Lower lobe of right lung (tissue), 2 donors: Measurements from ENCODE around the gene LHFPL3. TPM values are rescaled to one million over a fixed set of nuclear protein-coding genes. Genes with fewer than 3 reads are reported as not detected.

ENCODE experiments used
- ATAC-seq, 2 donors: fragments of 200-7000 bp; cut with Tn5 transposase; one replicate each; pipeline ENCODE4 v1.9.1; 2020 to 2022; ENCODE audit warnings: mild to moderate bottlenecking in 2 of 2, moderate library complexity in 2 of 2
- DNase-seq: peaks from one replicate; pipeline ENCODE4 v3.0.0-alpha.2; 2020
- H3K27ac ChIP-seq: fragments of 200-600 bp; one replicate; pipeline ENCODE4 v1.8.0; 2022
- H3K27me3 ChIP-seq: fragments of 200-600 bp; one replicate; pipeline ENCODE4 v1.8.0; 2022; ENCODE audit warnings: low read depth
- H3K36me3 ChIP-seq: fragments of 200-600 bp; one replicate; pipeline ENCODE4 v1.8.0; 2022; ENCODE audit warnings: mild to moderate bottlenecking
- H3K4me1 ChIP-seq: fragments of 200-600 bp; one replicate; pipeline ENCODE4 v1.8.0; 2022
- H3K4me3 ChIP-seq: fragments of 200-600 bp; one replicate; pipeline ENCODE4 v1.8.0; 2022; ENCODE audit warnings: mild to moderate bottlenecking
- H3K9me3 ChIP-seq: fragments of 200-600 bp; one replicate; pipeline ENCODE4 v1.8.0; 2022
- intact Hi-C: fragments of 100-400 bp; cut with DNase I; formaldehyde crosslinking; loops from one replicate; pipeline ENCODE4 v1.11.0; 2022
- total RNA-seq: library from RNA; stranded (reverse); fragmentation: NEBNext Ultra II Directional; extraction: Animal tissue kit (Norgen Biotek cat#: 25700); gene quantifications from one replicate; pipeline ENCODE4 v1.2.1, GENCODE V29; 2021
- TF ChIP-seq, protein P1 (sequence below): fragments of 200-600 bp; IDR thresholded peaks from one replicate; pipeline ENCODE4 v1.8.0; 2022; ENCODE audit warnings: antibody characterized with exemption, mild to moderate bottlenecking
- donor health status: DM: no; HTN: yes; CAD: no; lungs with severe emphysema.

Gene LHFPL3
- total RNA-seq, 1 donor from 2014 or later, result not detected

DNA sequence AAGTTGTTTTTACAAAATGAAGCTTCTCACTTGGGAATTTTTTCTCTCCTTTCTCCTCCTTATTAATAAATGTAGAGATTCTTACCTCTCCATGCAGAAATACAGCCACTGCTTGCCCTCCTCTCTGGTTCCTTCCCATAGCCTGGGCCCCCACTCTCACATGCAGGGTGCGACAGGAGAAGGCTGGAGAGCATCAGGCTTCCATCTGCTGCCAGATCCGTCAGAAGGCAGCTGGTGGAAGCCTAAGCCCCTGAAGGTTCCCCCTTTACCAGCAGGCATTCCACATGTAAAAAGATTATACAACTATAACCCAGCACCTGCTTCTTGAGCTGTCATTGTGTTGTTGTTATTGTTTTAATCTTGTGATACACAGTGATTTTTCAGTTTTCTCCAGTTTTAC lies 314.2 kb downstream of the LHFPL3 start:
- H3K9me3 ChIP-seq, result no peaks in the 10 kb centered on the region
- H3K4me3 ChIP-seq, result no peak overlapping the region
- intact Hi-C loops, result no loop called here
- no peaks in the 10 kb centered on the region for H3K4me1 ChIP-seq
- ATAC-seq, result no peak
- H3K36me3 ChIP-seq, result no peaks in the 10 kb centered on the region
- H3K27ac ChIP-seq, result no peak overlapping the region
- no peak for DNase-seq
- no peaks in the 10 kb centered on the region for H3K27me3 ChIP-seq
- TF ChIP-seq, protein P1, sequence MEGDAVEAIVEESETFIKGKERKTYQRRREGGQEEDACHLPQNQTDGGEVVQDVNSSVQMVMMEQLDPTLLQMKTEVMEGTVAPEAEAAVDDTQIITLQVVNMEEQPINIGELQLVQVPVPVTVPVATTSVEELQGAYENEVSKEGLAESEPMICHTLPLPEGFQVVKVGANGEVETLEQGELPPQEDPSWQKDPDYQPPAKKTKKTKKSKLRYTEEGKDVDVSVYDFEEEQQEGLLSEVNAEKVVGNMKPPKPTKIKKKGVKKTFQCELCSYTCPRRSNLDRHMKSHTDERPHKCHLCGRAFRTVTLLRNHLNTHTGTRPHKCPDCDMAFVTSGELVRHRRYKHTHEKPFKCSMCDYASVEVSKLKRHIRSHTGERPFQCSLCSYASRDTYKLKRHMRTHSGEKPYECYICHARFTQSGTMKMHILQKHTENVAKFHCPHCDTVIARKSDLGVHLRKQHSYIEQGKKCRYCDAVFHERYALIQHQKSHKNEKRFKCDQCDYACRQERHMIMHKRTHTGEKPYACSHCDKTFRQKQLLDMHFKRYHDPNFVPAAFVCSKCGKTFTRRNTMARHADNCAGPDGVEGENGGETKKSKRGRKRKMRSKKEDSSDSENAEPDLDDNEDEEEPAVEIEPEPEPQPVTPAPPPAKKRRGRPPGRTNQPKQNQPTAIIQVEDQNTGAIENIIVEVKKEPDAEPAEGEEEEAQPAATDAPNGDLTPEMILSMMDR, result no peak

DNA sequence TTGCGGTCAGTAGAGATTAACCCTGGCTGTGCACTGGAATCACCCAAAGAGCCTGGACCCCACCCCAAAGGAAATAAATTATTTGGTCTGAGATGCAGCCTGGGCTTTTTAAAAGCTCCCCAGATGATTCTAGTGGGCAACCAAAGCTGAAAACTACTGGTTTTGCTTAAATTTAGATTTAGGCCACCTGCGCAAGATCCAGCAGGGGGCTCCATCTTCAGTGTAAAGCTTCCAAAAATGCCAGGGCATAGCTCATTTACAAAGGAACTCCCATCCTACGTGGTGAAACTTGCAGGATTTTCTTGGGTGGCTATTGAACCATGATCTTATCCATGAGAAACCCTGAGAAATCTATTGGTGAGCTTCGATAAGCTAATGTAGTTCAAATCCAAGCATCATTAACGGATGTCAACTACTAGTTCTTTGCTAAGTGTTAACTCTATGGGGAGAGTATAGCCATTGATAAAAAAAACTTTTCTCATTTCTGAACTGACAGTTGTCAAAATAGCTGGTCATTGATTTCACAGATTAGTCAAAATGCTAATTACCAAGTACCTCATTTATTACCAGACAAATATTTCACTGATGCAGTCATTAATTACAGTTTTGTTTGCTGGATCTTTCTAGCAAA lies 315.3 kb downstream of the LHFPL3 start:
- Histone ChIP-seq H3K4me1 (no peaks in the 10 kb centered on the region), H3K4me3 (no peak overlapping the region), H3K9me3 (no peaks in the 10 kb centered on the region), H3K36me3 (no peaks in the 10 kb centered on the region), H3K27ac (no peak overlapping the region), H3K27me3 (no peaks in the 10 kb centered on the region)
- no peak for ATAC-seq
- TF ChIP-seq, protein P1, result no peak
- no peak for DNase-seq
- intact Hi-C loops, result no loop called here

DNA sequence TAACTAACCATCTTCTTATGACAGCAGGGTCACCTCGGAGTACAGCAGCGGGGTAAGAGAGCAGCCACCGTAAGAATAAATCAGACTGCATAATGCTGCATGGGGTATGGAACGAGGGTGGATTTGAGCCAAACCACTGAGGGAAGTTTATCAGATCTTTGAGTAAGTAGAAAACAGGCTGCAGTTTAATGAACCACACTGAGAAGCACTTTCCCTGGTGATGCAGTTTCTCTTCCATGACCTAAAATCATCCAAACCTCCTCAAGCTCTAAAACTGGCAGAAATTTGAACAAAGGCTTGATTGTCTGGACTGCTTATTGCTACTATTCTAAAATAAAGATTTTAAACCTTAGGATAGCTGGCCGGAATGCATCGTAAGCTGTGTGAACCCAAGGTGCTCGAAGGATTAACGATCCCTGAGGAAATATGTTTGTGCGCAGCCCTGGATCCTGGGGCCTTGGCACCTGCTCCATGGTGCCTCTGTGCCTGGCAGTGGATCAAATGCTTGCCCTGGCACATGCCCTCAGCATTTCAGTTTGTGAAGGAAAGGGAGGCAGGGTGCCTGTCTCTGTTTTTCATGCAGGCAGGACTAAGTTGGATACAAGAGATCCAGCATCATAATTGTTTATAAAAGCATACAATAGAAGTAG lies 322.7 kb downstream of the LHFPL3 start:
- H3K27me3 ChIP-seq, result no peaks in the 10 kb centered on the region
- H3K27ac ChIP-seq, result no peak overlapping the region
- TF ChIP-seq, protein P1, result no peak
- H3K9me3 ChIP-seq, result no peaks in the 10 kb centered on the region
- DNase-seq (no peak), ATAC-seq (no peak)
- H3K36me3 ChIP-seq, result no peaks in the 10 kb centered on the region
- no peaks in the 10 kb centered on the region for H3K4me1 ChIP-seq
- no peak overlapping the region for H3K4me3 ChIP-seq
- intact Hi-C loops, result no loop called here

DNA sequence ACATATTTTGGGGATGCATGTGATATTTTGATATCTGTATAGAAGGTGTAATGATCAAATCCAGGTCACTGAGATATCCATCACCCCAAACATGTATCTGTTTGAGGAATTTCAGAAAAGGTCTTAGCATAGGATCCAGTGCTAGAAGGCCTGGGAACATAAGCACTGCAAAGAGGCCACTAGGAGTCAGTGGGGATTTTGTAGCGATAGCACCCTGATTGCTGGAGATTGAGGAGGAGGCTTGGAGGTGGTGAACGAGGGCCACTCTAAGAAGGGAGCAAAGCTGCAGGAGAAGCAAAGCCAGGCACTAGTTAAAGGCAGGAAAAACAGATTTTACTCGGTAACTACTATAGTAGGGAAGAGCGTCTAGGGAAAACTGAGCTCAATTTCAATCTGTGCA lies 324.0 kb downstream of the LHFPL3 start:
- no peak overlapping the region for H3K4me3 ChIP-seq
- TF ChIP-seq, protein P1, result no peak
- DNase-seq (no peak), ATAC-seq (no peak)
- H3K27ac ChIP-seq, result no peak overlapping the region
- H3K27me3 ChIP-seq, result no peaks in the 10 kb centered on the region
- H3K36me3 ChIP-seq, result no peaks in the 10 kb centered on the region
- intact Hi-C loops, result no loop called here
- no peaks in the 10 kb centered on the region for H3K9me3 ChIP-seq
- H3K4me1 ChIP-seq, result no peaks in the 10 kb centered on the region

DNA sequence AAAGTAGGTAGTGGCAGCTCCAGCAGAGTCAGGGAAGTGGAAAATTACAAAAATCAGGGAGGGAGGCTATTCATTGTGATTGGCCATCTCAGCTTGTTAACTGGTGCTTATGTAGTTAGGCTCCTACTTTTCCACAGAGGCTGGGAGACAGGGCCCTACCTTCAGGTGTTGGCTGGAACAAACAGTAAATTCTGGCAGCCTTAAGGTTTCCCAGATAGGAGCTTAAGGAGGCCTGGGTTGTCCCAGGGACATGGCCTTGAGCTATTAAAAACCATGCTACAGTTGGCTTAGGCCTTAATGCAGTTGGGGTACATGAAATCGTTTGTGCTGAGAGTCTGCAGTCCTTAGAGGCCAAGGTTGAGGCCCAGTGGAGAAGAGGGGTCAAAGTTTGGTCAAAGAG lies 324.5 kb downstream of the LHFPL3 start:
- Histone ChIP-seq H3K36me3 (no peaks in the 10 kb centered on the region), H3K4me1 (no peaks in the 10 kb centered on the region), H3K9me3 (no peaks in the 10 kb centered on the region), H3K4me3 (no peak overlapping the region), H3K27ac (no peak overlapping the region), H3K27me3 (no peaks in the 10 kb centered on the region)
- DNase-seq, result no peak
- TF ChIP-seq, protein P1, result no peak
- ATAC-seq, result no peak
- intact Hi-C loops, result no loop called here
